Measurements from ENCODE around the gene JPT2.

The JPT2 gene, protein sequence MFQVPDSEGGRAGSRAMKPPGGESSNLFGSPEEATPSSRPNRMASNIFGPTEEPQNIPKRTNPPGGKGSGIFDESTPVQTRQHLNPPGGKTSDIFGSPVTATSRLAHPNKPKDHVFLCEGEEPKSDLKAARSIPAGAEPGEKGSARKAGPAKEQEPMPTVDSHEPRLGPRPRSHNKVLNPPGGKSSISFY

GRCh38 chr16:1677942-1678499 is at the start of gene JPT2:
TSS of gene JPT2 (plus strand) at chr16:1678279. CDS start at chr16:1678313, 34 bp downstream.
- peak; percentile 88 to 91 for DNase-seq (ENCODE audit: low read depth in 2 of 2)

DNA sequence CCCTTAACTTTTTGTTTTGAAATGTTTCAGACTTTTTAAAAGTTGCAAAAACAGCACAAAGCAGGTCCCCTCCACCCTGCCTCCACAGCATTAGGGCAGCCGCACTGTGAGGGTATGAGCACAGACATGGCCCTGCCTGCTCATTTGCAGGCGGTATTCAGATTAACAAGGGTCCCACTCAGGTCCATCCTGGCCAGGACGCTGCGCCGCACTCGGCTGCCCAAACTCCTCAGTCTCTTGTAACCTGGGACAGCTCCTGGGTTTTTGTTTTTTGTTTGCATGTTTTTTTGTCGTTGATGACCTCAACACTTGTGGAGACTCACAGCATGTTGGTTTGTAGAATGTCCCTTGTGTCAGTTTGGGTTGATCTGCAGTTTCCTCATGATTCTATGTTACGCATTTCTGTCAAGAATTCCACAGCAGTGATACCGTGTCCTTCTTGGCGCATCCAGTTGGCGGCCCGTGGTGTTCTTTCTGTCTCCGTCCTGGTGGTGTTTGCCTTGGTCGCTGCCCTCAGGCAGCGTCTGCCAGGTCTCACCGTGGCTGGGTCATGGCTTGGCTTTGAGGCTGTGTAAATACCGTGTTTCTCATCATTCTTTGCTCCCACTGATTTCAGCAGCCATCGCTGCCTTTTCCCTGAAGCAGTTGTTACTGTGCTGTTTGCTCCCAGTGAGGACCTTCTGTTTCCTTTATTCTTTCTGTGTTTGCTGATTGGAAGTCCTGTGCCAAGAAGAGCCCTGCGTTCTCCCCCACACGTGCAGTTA is 47.4 kb upstream of the JPT2 start:
- no peak for DNase-seq (ENCODE audit: low read depth in 2 of 2)

DNA sequence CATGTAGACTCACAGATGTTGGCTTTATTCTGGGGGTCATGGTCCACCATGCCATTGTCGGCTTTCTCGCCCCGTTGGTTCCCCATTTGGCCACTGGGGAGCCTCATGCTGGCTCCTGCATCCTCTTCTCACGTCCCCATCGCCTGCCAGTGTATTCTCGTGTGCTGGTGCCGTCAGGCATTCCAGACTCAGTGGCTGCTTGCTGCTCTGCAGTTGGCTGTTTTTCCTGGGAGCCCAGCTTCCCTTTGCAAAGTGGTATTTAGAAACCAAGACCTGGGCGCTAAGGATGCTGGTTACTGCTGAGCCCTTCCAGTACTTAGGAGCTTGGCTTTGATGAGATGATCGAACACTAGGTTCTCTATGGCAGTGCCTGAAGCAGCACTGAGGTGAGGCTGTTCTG is 46.8 kb upstream of the JPT2 start:
- DNase-seq (ENCODE audit: low read depth in 2 of 2), result no peak

DNA sequence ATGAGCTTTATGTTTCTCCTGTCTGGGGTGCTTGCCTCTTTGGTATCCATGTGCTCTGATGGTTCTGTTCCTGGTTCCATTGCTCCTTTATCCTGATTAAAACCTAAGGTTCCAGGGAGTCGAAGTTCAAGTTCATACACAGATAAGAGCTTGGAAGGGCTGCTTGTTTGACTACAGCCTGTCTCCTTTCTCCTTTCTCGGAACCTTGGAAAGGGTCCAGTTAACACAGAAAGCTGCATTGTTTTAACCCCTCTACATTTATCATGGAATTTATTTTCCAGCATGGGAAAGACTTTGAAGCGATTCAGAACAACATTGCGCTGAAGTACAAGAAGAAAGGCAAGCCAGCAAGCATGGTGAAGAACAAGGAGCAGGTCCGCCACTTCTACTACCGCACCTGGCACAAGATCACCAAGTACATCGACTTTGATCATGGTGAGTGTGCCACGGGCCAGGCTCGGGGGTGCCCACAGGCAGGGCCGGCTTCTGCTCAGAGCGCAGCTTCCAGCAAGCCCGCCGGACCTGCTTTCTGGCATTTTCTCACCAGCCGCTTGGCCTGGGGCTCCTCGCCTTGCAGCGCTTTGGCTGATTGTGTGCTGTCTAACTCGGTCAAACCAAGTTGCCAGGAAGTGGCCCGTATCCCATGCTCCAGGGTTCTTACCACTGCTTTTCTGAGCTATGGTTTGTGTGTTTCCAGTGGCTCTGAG is 46.0 kb upstream of the JPT2 start:
- no peak for DNase-seq (ENCODE audit: low read depth in 2 of 2)

- no peak for DNase-seq (ENCODE audit: low read depth in 2 of 2)
Observed at GRCh38 chr16:1632638-1632970, 45.5 kb upstream of the JPT2 start.

DNA sequence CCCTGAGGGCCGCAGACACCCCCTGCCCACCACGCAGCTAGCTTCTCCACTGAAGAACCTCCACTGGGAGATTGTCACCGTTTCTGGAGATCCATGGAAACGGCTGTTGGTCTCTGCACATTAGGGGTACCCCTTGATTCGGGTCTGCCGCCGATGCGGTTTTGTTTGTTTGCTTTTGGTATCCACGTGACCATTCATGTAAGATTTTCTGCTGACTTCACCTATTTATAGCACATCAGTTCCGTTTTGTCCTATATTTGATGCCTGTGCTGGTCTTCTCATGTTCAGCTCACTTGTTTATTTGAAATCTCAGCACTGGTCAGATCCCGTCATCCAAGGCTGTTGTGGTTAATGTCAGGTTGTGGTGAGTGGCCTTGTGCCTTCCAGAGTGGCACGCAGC is 44.8 kb upstream of the JPT2 start:
- no peak for DNase-seq (ENCODE audit: low read depth in 2 of 2)

GRCh38 chr16:1634541-1634940 is 43.5 kb upstream of the JPT2 start:
- no peak for DNase-seq (ENCODE audit: low read depth in 2 of 2)

GRCh38 chr16:1635070-1635469 is 43.0 kb upstream of the JPT2 start:
- DNase-seq (ENCODE audit: low read depth in 2 of 2), result no peak

GRCh38 chr16:1637526-1637925 is 40.6 kb upstream of the JPT2 start:
- DNase-seq (ENCODE audit: low read depth in 2 of 2), result no peak

DNA sequence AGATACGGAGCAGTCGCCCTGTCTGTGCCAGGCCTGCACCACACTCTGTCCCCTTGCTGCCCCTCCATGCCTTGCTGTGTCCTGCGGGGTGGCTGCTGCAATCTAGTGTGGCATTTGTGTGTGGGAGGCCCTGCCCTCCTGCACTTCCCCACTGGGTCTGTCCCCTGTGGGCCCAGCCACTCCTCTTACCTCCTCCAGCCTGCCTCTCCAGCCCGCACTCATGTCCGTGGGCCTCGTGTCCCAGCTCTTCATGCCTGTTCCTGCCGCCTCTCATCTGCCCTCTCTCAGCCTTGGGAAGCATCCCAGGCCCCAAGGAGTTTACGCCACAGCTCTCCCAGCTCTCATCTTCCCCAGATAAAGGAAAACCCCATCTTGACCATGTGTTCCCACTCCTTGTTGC is 39.3 kb upstream of the JPT2 start:
- DNase-seq (ENCODE audit: low read depth in 2 of 2), result no peak

DNA sequence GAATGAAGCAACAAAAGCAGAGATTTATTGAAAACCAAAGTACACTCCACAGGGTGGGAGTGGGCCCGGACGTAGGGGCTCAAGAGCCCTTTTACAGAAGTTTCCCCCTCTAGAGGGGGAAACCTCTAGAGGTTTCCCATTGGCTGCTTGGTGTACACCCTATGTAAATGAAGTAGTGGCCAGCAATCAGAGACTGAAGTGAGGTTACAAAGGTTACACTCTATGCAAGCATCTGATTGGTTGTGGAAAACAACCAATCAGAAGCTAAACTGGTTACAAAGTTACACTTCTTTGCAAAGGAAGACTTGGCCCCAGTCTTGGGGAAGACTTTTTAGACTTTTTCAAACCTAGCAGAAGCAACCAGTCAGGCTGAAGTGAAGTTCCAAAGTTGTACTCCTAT is 38.8 kb upstream of the JPT2 start:
- DNase-seq (ENCODE audit: low read depth in 2 of 2), result no peak

- no peak for DNase-seq (ENCODE audit: low read depth in 2 of 2)
Observed at GRCh38 chr16:1639860-1640259, 38.2 kb upstream of the JPT2 start.

DNA sequence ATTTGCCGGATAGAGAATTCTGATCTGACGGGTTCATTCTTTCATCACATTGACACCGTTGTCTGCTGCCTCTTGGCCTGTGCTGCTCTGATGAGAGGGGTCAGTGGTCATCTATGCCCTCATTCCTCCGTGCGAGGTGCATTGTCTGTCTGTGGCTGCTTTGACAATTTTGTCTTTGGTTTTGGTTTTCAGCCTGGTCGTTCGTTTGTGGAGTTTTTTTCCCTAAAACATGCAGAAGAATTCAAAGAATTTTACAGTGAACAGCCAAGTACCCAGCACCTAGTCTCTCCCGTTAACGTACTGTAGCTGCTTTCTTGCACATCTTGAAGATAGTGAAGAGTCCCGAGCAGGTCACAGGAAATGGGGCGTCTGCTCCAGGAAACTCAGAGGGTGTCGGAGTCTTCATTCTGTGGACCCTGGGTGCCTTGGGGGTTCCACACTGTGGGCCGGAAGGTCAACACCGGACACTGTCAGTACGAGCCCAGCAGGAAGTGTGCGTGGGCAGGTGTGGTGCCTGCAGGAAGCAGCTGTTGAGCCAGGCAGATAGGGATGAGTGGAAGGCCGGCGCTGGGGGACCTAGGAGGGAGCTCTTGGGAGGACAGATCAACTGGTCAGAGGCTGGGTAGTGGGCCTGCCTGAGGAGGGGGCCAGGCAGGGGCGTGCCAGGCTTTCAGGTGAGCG is 37.7 kb upstream of the JPT2 start:
- no peak for DNase-seq (ENCODE audit: low read depth in 2 of 2)

DNA sequence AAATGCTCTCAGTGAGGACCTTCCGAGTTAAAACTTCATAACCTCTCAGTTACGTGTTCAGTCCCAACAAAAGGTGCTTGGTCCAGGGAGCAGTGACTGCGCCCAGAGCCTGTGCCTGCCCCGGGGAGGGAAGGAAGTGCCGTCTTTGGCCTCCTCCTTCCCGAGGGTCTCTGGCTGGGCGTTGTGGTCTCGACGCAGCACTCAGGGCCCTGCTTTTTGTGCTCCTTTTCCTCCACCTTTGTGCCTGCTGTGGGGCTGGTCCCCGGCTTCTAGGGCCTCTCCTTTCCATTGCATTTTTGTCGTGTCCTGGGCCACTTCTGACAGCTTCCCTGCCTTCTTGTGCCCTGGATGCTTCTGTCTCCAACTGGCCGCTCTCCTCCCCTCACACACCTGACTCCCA is 36.8 kb upstream of the JPT2 start:
- no peak for DNase-seq (ENCODE audit: low read depth in 2 of 2)

- DNase-seq (ENCODE audit: low read depth in 2 of 2), result no peak
Observed at GRCh38 chr16:1642148-1642547, 35.9 kb upstream of the JPT2 start.

DNA sequence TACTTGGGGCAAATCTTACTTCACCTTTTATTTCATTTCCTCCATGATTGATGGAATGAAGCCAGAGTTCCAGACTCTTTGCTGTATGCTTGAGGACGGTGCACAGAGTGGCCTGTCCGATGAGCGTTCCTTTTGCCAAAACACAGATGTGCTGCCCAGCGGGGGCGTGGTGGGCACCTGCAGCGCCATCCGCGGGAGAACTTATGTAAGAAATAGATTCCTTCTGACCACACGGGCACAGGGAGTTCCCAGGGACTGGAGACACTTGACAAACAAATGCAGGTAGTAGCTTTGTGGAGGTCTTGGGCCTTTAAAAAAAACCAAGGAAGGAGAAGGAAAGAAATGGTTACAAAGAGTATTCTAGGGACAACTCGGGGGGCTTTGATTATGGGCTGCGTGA is 35.3 kb upstream of the JPT2 start:
- DNase-seq (ENCODE audit: low read depth in 2 of 2), result no peak

DNA sequence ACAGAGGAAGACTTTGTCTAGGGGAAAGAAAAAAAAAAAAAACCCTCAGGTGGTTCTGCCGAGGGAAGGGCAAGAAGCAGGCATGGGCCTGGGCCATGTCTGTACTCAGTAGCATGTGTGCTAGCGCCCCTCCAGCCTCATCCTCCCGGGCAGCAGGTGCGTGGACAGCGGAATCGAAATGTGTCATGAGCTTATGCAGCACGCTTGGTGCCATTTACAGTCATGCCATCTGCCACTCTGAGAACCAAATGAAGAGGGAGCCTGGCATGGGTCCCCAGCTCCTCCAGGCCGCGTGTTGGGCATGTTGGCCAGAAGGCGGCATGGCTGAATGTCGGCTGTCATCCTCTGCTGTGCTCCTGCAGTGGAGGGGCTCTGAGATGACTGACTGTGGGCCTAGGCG is 34.6 kb upstream of the JPT2 start:
- DNase-seq (ENCODE audit: low read depth in 2 of 2), result no peak

- DNase-seq (ENCODE audit: low read depth in 2 of 2), result peak; percentile 2 to 18
Observed at GRCh38 chr16:1645914-1646525, 32.1 kb upstream of the JPT2 start.

DNA sequence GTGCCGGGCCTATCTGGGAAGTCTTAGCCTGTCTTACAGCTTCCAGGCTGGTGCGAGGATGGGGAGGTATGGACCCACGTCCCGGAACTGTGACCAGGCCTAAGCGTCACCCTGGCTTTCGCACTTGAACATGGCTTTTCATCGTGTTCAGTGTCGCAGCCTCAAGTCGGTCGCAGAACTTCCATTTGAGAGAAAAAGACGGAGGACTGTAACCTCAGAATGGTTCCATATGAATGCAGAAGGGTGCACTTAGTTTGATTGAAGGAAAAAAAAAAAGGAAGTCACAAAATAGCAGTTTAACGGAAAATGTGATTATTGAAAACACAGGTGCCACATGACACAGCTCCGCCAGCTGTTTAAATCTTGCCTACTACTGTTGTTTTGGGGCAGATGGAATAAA is 30.2 kb upstream of the JPT2 start:
- no peak for DNase-seq (ENCODE audit: low read depth in 2 of 2)

GRCh38 chr16:1650131-1650530 is 27.9 kb upstream of the JPT2 start:
- DNase-seq (ENCODE audit: low read depth in 2 of 2), result no peak

DNA sequence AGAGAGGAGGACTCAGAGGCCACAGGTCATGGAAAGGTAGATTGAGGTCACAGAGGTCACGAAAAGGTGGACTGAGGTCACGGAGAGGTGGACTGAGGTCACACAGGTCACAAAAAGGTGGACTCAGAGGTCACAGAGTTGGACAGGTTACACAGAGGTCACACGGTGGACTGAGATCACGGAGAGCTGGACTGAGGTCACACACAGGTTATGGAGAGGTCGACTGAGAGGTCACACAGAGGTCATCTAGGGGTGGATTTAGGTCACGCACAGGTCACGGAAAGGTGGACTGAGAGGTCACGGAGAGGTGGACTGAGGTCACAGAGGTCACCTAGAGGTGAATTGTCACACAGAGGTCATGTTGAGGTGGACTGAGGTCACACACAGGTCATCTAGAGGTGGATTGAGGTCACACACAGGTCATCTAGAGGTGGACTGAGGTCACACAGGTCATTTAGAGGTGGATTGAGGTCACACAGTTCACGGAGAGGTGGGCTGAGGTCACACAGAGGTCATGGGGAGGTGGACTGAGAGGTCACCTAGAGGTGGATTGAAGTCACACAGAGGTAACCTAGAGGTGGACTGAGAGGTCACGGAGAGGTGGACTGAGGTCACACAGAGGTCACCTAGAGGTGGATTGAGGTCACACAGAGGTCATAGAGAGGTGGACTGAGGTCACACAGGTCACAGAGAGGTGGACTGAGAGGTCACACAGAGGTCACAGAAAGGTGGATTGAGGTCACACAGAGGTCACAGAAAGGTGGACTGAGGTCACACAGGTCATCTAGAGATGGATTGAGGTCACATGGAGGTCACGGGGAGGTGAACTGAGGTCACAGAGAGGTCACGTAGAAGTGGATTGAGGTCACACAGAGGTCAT is 26.7 kb upstream of the JPT2 start:
- no peak for DNase-seq (ENCODE audit: low read depth in 2 of 2)

All from stimulated activated CD8-positive, alpha-beta memory T cell treated with anti-CD3 and anti-CD28 coated beads, Interleukin-7, amount 100 ng/mL, for 1 hour (primary cell).